HG03565 (cell line): Measurements from ENCODE around the gene ATP8B4.

Experiments
- ATAC-seq: cut with Tn5 transposase; IDR thresholded peaks from one replicate; pipeline ENCODE4 v1.9.1; 2021; ENCODE audit warnings: mild to moderate bottlenecking, moderate library complexity; ENCODE audit not compliant: unreplicated experiment

The ATP8B4 gene

GRCh38 chr15:50066666-50067065 is 52.4 kb downstream of the ATP8B4 start:
- no peak for ATAC-seq

GRCh38 chr15:50066202-50066601 is 52.8 kb downstream of the ATP8B4 start:
- no peak for ATAC-seq

GRCh38 chr15:50065279-50065678 is 53.8 kb downstream of the ATP8B4 start:
- no peak for ATAC-seq

- ATAC-seq = no peak
Observed at GRCh38 chr15:50064673-50065072, 54.4 kb downstream of the ATP8B4 start.

- no peak for ATAC-seq
Observed at GRCh38 chr15:50063226-50063625, 55.8 kb downstream of the ATP8B4 start.

- ATAC-seq = no peak
Observed at GRCh38 chr15:50061503-50061902, 57.5 kb downstream of the ATP8B4 start.

- no peak for ATAC-seq
Observed at GRCh38 chr15:50059883-50060282, 59.1 kb downstream of the ATP8B4 start.

- no peak for ATAC-seq
Observed at GRCh38 chr15:50059203-50059772, 59.7 kb downstream of the ATP8B4 start.

GRCh38 chr15:50057905-50058639 is 61.0 kb downstream of the ATP8B4 start:
- ATAC-seq = no peak

GRCh38 chr15:50057196-50057595 is 61.8 kb downstream of the ATP8B4 start:
- ATAC-seq = no peak

- ATAC-seq = no peak
Observed at GRCh38 chr15:50055750-50056157, 63.3 kb downstream of the ATP8B4 start.

GRCh38 chr15:50055332-50055731 is 63.7 kb downstream of the ATP8B4 start:
- ATAC-seq = no peak

- ATAC-seq = no peak
Observed at GRCh38 chr15:50053055-50053856, 65.8 kb downstream of the ATP8B4 start.

GRCh38 chr15:50051811-50052419 is 67.1 kb downstream of the ATP8B4 start:
- ATAC-seq = no peak

- ATAC-seq = no peak
Observed at GRCh38 chr15:50050986-50051743, 67.9 kb downstream of the ATP8B4 start.

GRCh38 chr15:50049871-50050270 is 69.2 kb downstream of the ATP8B4 start:
- ATAC-seq = no peak

- ATAC-seq = no peak
Observed at GRCh38 chr15:50046867-50047266, 72.2 kb downstream of the ATP8B4 start.

- no peak for ATAC-seq
Observed at GRCh38 chr15:50046159-50046558, 72.9 kb downstream of the ATP8B4 start.

GRCh38 chr15:50044904-50045303 is 74.1 kb downstream of the ATP8B4 start:
- ATAC-seq = no peak

GRCh38 chr15:50044406-50044805 is 74.6 kb downstream of the ATP8B4 start:
- ATAC-seq = no peak

- no peak for ATAC-seq
Observed at GRCh38 chr15:50042775-50043174, 76.3 kb downstream of the ATP8B4 start.
